Measurements from ENCODE around the gene WWC2. TPM values are rescaled to one million over a fixed set of nuclear protein-coding genes. Genes with fewer than 3 reads are reported as not detected.

The WWC2 gene
- total RNA-seq, 1 donor from 2014 or later = 221 TPM

DNA sequence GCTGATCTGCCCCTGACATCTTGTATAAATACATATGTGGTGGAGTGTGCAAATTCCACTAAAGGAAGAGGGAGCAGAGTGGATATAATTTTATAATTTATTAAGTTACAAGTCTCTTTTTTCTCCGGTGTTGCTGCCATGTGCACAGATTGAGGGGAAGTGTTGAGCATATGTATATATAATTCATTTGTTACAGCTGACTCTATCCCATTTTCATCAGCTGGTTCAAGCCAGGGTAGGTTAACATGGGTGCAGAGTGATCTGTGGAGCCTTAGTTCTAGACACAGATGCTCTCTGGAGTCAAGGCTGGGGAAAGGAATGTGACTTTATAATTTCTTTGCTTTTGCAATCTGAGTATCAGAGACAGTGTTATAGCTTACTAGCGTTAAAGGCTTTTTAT is 103.5 kb downstream of the WWC2 start:
- DNase-seq (ENCODE audit: low read depth) = no peak

GRCh38 chr4:183204793-183205192 is 105.7 kb downstream of the WWC2 start:
- no peak for DNase-seq (ENCODE audit: low read depth)

GRCh38 chr4:183205193-183205592 is 106.1 kb downstream of the WWC2 start:
- DNase-seq (ENCODE audit: low read depth) = no peak

- DNase-seq (ENCODE audit: low read depth) = no peak
Observed at GRCh38 chr4:183205709-183206108, 106.7 kb downstream of the WWC2 start.

DNA sequence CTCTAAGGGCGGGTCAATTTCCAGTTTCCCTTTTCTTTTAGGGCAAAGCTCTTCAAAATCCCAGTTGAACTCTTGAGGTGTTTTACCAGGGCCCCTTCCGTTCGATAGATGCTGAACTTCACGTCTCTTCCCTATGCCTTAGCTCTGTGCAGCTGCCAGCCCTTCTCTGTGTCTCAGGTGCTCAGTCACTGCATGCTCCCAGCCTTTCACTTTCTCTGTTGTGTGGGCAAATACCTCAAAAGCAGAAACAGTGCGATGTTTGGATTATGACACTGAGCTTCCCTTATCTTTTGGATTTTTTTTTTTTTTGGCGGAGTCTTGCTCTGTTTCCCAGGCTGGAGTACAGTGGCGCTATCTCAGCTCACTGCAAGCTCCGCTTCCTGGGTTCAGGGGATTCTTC is 112.5 kb downstream of the WWC2 start:
- no peak for DNase-seq (ENCODE audit: low read depth)

- no peak for DNase-seq (ENCODE audit: low read depth)
Observed at GRCh38 chr4:183213996-183214395, 114.9 kb downstream of the WWC2 start.

DNA sequence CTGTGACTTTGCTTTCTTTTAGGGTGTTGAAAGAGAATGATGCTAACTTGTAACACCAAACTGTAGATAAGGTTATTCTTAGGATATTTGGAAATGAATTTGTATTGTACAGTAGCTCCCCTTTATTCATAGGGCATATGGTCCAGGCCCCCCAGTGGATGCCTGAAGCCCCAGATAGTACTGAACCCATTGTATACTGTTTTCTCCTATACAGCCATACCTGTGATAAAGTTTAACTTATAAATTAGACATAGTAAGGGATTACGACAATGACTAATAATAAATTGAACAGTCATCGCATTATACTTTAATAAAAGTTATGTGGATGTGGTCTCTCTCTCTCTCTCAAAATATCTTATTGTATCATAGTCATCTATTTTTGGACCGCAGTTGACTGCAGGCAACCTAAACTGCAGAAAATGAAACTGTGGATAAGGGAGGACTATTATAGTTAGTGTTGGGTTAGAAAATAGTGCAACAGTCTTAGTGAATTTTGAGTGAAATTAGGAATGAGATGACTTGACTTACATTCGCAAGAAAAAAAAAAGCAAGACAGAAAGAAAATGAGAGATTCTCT is 115.9 kb downstream of the WWC2 start:
- DNase-seq (ENCODE audit: low read depth) = no peak

DNA sequence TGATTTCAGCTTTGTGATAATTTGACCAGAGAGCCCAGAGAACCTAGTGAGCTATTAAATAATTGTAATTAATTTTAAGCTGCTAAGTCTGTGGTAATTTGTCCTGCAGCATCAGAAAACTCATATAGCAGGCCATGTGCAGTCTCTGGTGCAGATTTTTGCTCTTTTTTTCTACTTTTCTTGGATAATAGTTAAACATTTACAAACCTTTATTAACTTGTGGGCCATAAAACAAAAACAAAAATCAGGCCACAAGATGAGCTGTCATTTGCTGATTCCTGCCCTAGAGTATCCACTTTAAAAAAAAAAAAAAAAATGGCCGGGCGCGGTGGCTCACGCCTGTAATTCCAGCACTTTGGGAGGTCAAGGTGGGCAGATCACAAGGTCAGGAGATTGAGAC is 121.2 kb downstream of the WWC2 start:
- peak; percentile 68 for DNase-seq (ENCODE audit: low read depth)

- DNase-seq (ENCODE audit: low read depth) = no peak
Observed at GRCh38 chr4:183223053-183223452, 124.0 kb downstream of the WWC2 start.

- DNase-seq (ENCODE audit: low read depth) = no peak
Observed at GRCh38 chr4:183229397-183229796, 130.3 kb downstream of the WWC2 start.

DNA sequence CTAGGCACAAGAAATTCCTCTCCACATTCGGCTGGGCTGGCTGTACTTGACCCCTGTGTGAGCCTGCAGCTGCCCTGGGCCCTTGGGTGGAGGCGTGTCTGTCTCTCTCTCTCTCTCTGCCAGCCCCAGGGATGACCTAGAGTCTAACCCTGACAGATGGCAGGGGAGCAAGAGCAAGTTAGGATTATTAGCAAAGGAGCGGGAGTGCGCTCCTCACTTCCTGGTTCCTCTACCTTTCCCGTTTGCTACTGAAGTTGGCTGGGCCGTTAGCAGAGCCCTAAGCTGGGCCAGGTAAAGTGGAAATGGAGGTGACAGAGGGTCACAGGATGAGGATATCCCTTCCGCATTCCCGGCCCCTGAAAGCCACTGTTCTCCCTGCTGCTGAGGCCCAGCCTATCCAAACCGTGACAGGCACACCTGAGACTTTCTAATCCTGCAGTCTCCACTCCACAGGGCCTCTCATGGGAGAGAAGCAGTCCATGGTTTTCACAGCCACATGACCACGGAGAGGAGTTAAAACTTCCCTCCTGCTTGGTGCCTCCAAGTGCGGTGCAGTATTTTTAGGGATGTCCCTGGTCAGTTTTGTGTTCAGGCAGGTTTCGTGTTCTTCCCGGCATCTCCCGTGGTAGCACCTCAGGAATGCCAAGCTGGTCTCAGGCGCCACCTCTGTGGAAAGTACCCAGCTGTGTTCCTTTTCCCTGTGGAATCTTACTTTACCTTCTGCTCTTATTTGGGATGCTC is 141.7 kb downstream of the WWC2 start:
- no peak for DNase-seq (ENCODE audit: low read depth)

DNA sequence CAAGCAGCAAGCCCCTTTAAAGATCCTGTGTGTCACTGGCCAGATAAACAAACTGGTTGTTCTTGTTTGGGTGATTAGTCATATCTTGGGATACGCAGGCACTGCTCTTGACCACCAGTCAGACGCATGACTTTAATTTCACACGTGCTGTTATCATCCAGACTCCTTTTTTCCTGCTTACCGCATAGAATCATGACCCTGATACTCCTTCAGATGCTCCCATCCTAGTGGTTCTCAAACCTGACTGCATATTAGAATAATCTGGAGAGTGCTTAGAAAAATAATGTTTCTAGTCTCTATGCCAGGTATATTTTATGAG is 142.2 kb downstream of the WWC2 start:
- peak; percentile 63 for DNase-seq (ENCODE audit: low read depth)

- peak; percentile 52 for DNase-seq (ENCODE audit: low read depth)
Observed at GRCh38 chr4:183241721-183242151, 142.7 kb downstream of the WWC2 start.

DNA sequence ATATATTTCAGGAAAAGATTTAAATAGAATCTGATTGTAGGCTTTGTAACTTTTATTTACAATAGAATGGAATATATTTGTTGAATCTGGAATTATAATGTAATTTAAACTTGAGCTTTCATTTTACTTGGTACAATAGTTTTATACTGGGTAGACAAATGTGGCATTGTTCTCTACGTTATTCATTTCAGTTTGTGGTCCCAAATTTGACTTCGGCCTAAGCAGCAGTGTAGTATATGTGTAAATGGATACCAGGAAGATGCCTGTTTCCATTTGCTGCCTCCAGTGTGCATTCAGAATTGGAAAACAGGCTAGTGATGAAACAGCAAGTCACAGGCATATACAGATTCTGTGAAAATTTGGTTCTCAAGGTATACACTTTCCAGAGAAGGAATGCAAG is 143.2 kb downstream of the WWC2 start:
- DNase-seq (ENCODE audit: low read depth) = no peak

DNA sequence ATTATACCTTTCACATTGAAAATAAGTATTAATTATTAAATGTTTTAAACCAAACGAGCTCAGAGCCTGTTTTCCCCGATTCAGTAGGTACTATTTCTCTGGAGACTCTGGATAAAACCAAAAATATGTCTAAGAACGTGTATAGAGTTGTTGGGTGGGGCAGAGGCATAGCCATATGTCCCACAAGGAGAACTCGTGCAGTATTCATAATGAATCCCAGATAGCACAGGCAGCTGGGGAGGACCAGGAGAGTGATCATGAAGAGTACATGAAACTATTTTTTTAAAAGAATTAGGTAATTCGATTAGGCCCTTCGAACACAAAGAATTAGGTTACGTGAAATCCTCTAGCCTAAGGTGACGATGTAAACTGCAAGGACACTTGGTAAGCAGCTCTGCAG is 145.0 kb downstream of the WWC2 start:
- no peak for DNase-seq (ENCODE audit: low read depth)

DNA sequence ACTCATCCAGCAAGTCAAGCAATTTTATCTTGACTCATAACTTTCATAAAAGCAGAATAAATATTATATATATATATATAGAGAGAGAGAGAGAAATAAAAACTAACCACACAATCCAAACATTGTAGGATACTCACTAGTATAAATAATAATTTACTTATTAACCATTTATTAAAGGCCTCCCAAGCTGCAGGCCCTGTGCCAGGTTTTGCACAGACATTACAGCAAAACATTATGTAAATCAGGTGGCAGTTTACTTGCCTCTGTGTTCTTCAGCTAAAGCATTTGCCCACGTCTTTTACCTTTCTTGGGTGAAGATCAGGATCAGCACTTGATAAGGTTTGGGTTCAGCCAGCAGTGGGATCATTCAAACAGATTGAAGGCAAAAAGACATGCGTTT is 145.4 kb downstream of the WWC2 start:
- peak; percentile 78 for DNase-seq (ENCODE audit: low read depth)

- no peak for DNase-seq (ENCODE audit: low read depth)
Observed at GRCh38 chr4:183248201-183248600, 149.1 kb downstream of the WWC2 start.

- DNase-seq (ENCODE audit: low read depth) = peak; percentile 57
Observed at GRCh38 chr4:183249854-183250253, 150.8 kb downstream of the WWC2 start.

- peak; percentile 74 for DNase-seq (ENCODE audit: low read depth)
Observed at GRCh38 chr4:183250831-183251230, 151.8 kb downstream of the WWC2 start.

DNA sequence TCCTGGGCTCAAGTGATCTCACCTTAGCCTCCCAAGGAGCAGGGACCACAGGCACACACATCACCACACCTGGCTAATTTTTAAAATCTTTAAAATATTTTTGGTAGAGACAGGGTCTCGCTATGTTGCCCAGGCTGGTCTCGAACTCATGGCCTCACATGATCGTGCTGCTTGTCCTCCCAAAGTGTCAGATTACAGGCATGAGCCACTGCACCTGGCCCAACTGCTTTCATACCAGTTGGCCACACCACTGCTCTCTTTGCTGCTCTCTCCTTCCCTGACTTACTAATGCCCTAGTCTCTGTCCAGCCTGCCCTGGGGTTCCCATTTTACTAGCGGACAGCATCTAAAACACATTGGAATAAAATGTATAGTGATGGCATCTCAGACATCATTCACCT is 153.9 kb downstream of the WWC2 start:
- no peak for DNase-seq (ENCODE audit: low read depth)

- DNase-seq (ENCODE audit: low read depth) = no peak
Observed at GRCh38 chr4:183253451-183253850, 154.4 kb downstream of the WWC2 start.

GRCh38 chr4:183254162-183254561 is 155.1 kb downstream of the WWC2 start:
- no peak for DNase-seq (ENCODE audit: low read depth)

DNA sequence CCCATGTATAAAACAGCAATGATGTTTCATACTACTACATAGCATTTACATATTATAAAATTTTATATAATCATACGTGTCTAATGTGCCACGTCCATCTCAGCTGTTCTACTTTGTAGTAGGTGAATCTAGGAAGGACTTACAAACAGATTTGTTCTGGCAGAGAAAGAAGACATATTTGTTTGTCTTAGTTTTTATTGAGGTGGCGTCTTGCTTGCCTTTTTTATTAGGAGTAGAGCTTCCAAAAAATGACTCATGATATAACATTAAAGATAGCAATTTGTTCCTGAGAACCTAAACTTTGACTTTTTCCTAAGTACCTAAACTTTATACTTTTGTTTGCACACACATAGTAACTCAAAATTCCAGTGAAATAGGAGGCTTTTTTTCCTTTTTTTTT is 156.4 kb downstream of the WWC2 start:
- DNase-seq (ENCODE audit: low read depth) = no peak

- DNase-seq (ENCODE audit: low read depth) = no peak
Observed at GRCh38 chr4:183256343-183256742, 157.3 kb downstream of the WWC2 start.

All from renal cortical epithelial cell (primary cell).